ENCODE measurements around the gene C1orf87.

Gene C1orf87

DNA sequence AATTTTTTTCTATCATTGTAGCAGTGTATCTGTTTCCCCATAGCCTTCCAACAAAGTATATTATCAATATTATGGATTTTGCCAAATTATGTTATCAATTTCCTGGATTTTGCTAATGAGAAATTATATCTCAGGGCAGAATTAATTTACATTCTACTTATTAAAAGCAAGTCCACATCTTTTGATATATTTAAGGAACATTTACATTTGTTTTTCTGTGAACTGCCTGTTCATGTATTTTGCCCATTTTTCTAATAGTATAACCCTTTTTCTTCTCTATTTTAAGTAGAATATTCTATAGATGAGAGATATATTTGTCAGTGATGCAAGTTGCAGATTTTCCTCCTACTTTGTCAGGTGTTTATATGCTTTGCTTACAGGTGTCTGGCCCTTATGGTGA is 24.4 kb downstream of the C1orf87 start:
- Histone ChIP-seq H3K9ac (ENCODE audit: low read length) (no peak overlapping the region), H3F3A (ENCODE audit: insufficient read depth) (no peaks in the 10 kb centered on the region), H3K4me3 (ENCODE audit: insufficient read depth, low read length, poor library complexity, severe bottlenecking) (no peak overlapping the region), H3K36me3 (ENCODE audit: low read length) (no peaks in the 10 kb centered on the region), H3K79me2 (ENCODE audit: insufficient read depth, low read length) (no peaks in the 10 kb centered on the region), H4K20me1 (ENCODE audit: low read depth, low read length) (no peaks in the 10 kb centered on the region), H3K9me2 (replicated peaks; ENCODE audit: insufficient read depth, low read length) (no peaks in the 10 kb centered on the region), H3K9me3 (ENCODE audit: insufficient read depth, low read length) (no peaks in the 10 kb centered on the region), H3K27me3 (ENCODE audit: low read length) (no peaks in the 10 kb centered on the region), H3K4me2 (ENCODE audit: low read depth, low read length, poor library complexity, severe bottlenecking) (no peak overlapping the region), H3K27ac (ENCODE audit: low read depth, low read length) (no peak overlapping the region), H2AFZ (ENCODE audit: low read depth, low read length, severe bottlenecking) (no peak overlapping the region)
- no peak for TF ChIP-seq EZH2phosphoT487 (conservative IDR thresholded peaks at IDR 0.05; ENCODE audit: low read length)
- TF ChIP-seq, protein P1, sequence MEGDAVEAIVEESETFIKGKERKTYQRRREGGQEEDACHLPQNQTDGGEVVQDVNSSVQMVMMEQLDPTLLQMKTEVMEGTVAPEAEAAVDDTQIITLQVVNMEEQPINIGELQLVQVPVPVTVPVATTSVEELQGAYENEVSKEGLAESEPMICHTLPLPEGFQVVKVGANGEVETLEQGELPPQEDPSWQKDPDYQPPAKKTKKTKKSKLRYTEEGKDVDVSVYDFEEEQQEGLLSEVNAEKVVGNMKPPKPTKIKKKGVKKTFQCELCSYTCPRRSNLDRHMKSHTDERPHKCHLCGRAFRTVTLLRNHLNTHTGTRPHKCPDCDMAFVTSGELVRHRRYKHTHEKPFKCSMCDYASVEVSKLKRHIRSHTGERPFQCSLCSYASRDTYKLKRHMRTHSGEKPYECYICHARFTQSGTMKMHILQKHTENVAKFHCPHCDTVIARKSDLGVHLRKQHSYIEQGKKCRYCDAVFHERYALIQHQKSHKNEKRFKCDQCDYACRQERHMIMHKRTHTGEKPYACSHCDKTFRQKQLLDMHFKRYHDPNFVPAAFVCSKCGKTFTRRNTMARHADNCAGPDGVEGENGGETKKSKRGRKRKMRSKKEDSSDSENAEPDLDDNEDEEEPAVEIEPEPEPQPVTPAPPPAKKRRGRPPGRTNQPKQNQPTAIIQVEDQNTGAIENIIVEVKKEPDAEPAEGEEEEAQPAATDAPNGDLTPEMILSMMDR (IDR thresholded peaks at IDR 0.05; ENCODE audit: insufficient read depth, low read length, poor library complexity, severe bottlenecking), result no peak

DNA sequence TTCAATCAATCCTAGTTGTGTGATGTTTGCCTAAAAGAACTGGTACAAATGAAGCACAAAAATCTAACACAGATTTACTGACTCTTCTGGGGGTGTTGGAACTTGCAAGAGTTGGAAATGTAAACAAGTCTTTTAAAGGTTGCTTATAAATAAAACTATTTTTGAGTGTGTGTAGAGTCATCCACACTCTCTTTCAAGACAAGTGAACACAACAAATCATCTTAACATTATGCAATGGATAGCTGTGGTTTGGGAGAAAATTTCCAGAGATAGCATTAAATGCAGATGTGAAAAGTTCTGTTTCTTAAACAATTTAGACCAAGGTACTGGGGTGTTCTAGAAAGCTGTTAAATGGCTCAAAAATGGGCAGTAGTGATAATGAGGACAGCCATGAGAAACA is 28.7 kb downstream of the C1orf87 start:
- TF ChIP-seq, protein P1 (IDR thresholded peaks at IDR 0.05; ENCODE audit: insufficient read depth, low read length, poor library complexity, severe bottlenecking), result no peak
- no peak for TF ChIP-seq EZH2phosphoT487 (conservative IDR thresholded peaks at IDR 0.05; ENCODE audit: low read length)
- H3K9ac ChIP-seq (ENCODE audit: low read length), result no peak overlapping the region
- H3K36me3 ChIP-seq (ENCODE audit: low read length), result no peaks in the 10 kb centered on the region
- no peaks in the 10 kb centered on the region for H3K27me3 ChIP-seq (ENCODE audit: low read length)
- no peaks in the 10 kb centered on the region for H3K79me2 ChIP-seq (ENCODE audit: insufficient read depth, low read length)
- no peak overlapping the region for H3K4me2 ChIP-seq (ENCODE audit: low read depth, low read length, poor library complexity, severe bottlenecking)
- no peak overlapping the region for H3K4me3 ChIP-seq (ENCODE audit: insufficient read depth, low read length, poor library complexity, severe bottlenecking)
- H3F3A ChIP-seq (ENCODE audit: insufficient read depth), result no peaks in the 10 kb centered on the region
- H3K27ac ChIP-seq (ENCODE audit: low read depth, low read length), result no peak overlapping the region
- no peaks in the 10 kb centered on the region for H3K9me3 ChIP-seq (ENCODE audit: insufficient read depth, low read length)
- no peaks in the 10 kb centered on the region for H4K20me1 ChIP-seq (ENCODE audit: low read depth, low read length)
- H2AFZ ChIP-seq (ENCODE audit: low read depth, low read length, severe bottlenecking), result no peak overlapping the region
- no peaks in the 10 kb centered on the region for H3K9me2 ChIP-seq (replicated peaks; ENCODE audit: insufficient read depth, low read length)

DNA sequence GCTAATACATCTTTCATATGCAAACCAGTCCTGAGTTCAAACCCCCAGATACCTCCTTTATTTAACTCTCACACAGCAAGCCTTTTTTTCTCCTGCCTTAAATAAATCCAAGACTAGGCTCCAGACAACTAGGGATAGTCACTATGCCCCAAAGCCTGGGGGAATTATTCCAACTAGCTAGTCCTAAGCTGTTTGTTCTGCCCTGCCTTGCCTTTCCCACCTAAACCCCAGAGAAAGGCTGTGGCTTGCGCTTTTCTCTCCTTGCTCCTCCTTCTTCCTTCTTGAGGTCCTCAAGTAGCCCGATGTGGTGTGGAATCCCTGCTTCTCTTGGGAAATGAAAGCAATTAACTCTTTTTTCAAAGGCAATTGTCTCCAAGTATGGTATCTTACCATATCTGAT is 31.8 kb downstream of the C1orf87 start:
- no peak overlapping the region for H3K9ac ChIP-seq (ENCODE audit: low read length)
- H3K9me2 ChIP-seq (replicated peaks; ENCODE audit: insufficient read depth, low read length), result no peaks in the 10 kb centered on the region
- H2AFZ ChIP-seq (ENCODE audit: low read depth, low read length, severe bottlenecking), result no peak overlapping the region
- H3K27ac ChIP-seq (ENCODE audit: low read depth, low read length), result no peak overlapping the region
- no peak for TF ChIP-seq EZH2phosphoT487 (conservative IDR thresholded peaks at IDR 0.05; ENCODE audit: low read length)
- TF ChIP-seq, protein P1 (IDR thresholded peaks at IDR 0.05; ENCODE audit: insufficient read depth, low read length, poor library complexity, severe bottlenecking), result no peak
- H3K79me2 ChIP-seq (ENCODE audit: insufficient read depth, low read length), result no peaks in the 10 kb centered on the region
- no peak overlapping the region for H3K4me3 ChIP-seq (ENCODE audit: insufficient read depth, low read length, poor library complexity, severe bottlenecking)
- H4K20me1 ChIP-seq (ENCODE audit: low read depth, low read length), result no peaks in the 10 kb centered on the region
- no peaks in the 10 kb centered on the region for H3K27me3 ChIP-seq (ENCODE audit: low read length)
- H3F3A ChIP-seq (ENCODE audit: insufficient read depth), result no peaks in the 10 kb centered on the region
- H3K9me3 ChIP-seq (ENCODE audit: insufficient read depth, low read length), result no peaks in the 10 kb centered on the region
- no peak overlapping the region for H3K4me2 ChIP-seq (ENCODE audit: low read depth, low read length, poor library complexity, severe bottlenecking)
- H3K36me3 ChIP-seq (ENCODE audit: low read length), result no peaks in the 10 kb centered on the region

Measured in SU-DHL-6 (cell line).